GM12872 (cell line): ENCODE results near the gene MFAP2.

Source experiments
- TF ChIP-seq, protein P1 (sequence below): IDR thresholded peaks from 3 replicates; pipeline ENCODE4 v1.5.1; 2011; ENCODE audit warnings: low read depth, mild to moderate bottlenecking, low read length, moderate library complexity; ENCODE audit not compliant: insufficient read depth

MFAP2 gene

DNA sequence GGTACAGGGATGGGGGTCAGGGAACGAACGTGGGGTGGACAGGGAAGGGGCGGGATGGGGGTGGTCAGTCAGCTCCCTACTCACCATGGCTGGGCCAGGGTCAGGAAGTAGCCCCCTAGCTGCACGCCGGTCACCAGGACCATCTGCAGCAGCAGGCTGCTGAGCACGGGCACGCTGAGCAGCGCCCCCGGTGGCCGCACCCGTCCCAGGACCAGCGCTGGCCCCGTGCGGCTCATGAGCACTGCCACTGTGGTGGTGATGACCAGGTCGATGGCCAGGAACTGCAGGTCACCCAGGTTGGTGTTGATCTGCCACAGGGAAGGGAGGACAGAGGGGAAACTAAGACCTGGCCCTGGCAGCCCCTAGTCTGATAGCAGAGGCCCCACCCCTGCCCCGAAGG lies 6.5 kb upstream of the MFAP2 start:
- TF ChIP-seq, protein P1, sequence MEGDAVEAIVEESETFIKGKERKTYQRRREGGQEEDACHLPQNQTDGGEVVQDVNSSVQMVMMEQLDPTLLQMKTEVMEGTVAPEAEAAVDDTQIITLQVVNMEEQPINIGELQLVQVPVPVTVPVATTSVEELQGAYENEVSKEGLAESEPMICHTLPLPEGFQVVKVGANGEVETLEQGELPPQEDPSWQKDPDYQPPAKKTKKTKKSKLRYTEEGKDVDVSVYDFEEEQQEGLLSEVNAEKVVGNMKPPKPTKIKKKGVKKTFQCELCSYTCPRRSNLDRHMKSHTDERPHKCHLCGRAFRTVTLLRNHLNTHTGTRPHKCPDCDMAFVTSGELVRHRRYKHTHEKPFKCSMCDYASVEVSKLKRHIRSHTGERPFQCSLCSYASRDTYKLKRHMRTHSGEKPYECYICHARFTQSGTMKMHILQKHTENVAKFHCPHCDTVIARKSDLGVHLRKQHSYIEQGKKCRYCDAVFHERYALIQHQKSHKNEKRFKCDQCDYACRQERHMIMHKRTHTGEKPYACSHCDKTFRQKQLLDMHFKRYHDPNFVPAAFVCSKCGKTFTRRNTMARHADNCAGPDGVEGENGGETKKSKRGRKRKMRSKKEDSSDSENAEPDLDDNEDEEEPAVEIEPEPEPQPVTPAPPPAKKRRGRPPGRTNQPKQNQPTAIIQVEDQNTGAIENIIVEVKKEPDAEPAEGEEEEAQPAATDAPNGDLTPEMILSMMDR: peak; percentile 54

GRCh38 chr1:16986560-16986959 lies 6.1 kb upstream of the MFAP2 start:
- TF ChIP-seq, protein P1: no peak

GRCh38 chr1:16986113-16986512 lies 5.7 kb upstream of the MFAP2 start:
- TF ChIP-seq, protein P1: no peak

- TF ChIP-seq, protein P1: no peak
Measured at GRCh38 chr1:16984717-16985116, 4.3 kb upstream of the MFAP2 start.

GRCh38 chr1:16983649-16984048 lies 3.2 kb upstream of the MFAP2 start:
- TF ChIP-seq, protein P1: no peak

- TF ChIP-seq, protein P1: no peak
Measured at GRCh38 chr1:16982902-16983301, 2.5 kb upstream of the MFAP2 start.

- TF ChIP-seq, protein P1: no peak
Measured at GRCh38 chr1:16981269-16981849, 939 bp upstream of the MFAP2 start.
